Mesodermal cell (in vitro differentiated cells): ENCODE data around the gene FAM13A.

ENCODE experiments used
- H3K27ac ChIP-seq: 2 replicates; pipeline ENCODE4 v1.7.0; 2013; ENCODE audit warnings: mild to moderate bottlenecking, low read depth, low read length, moderate library complexity; ENCODE audit not compliant: severe bottlenecking
- H3K36me3 ChIP-seq: 2 replicates; pipeline ENCODE4 v1.7.1; 2013; ENCODE audit warnings: mild to moderate bottlenecking, low read length, moderate library complexity; ENCODE audit not compliant: control insufficient read depth, insufficient read depth
- H3K4me1 ChIP-seq: one replicate; pipeline ENCODE4 v1.7.1; 2013; ENCODE audit warnings: mild to moderate bottlenecking, low read length; ENCODE audit not compliant: insufficient read depth, control insufficient read depth, poor library complexity, severe bottlenecking
- H3K4me3 ChIP-seq: 2 replicates; pipeline ENCODE4 v1.7.0; 2013; ENCODE audit warnings: low read length, control low read depth, mild to moderate bottlenecking; ENCODE audit not compliant: insufficient read depth, poor library complexity, severe bottlenecking; ENCODE audit errors: extremely low read depth
- H3K9me3 ChIP-seq: 2 replicates; pipeline ENCODE4 v1.7.1; 2013; ENCODE audit warnings: mild to moderate bottlenecking, low read length, moderate library complexity; ENCODE audit not compliant: control insufficient read depth
- WGBS, 2 experiments: methylation state at CpG; one replicate each; pipeline ENCODE4 v1.1.5; 2013; ENCODE audit warnings: missing lambda C conversion rate in 2 of 2; ENCODE audit not compliant: insufficient coverage in 2 of 2; 5-methylcytosine and 5-hydroxymethylcytosine counted together

Gene FAM13A

GRCh38 chr4:88759039-88759894, 297.7 kb downstream of the FAM13A start:
- H3K4me1 ChIP-seq = peaks cover 17% of the 10 kb centered on the region
- no peaks in the 10 kb centered on the region for H3K9me3 ChIP-seq
- H3K27ac ChIP-seq = no peak overlapping the region
- no peaks in the 10 kb centered on the region for H3K36me3 ChIP-seq
- 73 to 79% methylated on average over 7 to 8 of the region's 12 CpGs for WGBS, 2 experiments
- H3K4me3 ChIP-seq = no peak overlapping the region

- H3K36me3 ChIP-seq = no peaks in the 10 kb centered on the region
- no peak overlapping the region for H3K27ac ChIP-seq
- no peaks in the 10 kb centered on the region for H3K9me3 ChIP-seq
- H3K4me3 ChIP-seq = no peak overlapping the region
- WGBS, 2 experiments = 46 to 83% methylated on average over 3 to 4 of the region's 8 CpGs
- H3K4me1 ChIP-seq = peaks cover 17% of the 10 kb centered on the region
Observed at GRCh38 chr4:88758264-88758663, 298.7 kb downstream of the FAM13A start.

- H3K9me3 ChIP-seq = no peaks in the 10 kb centered on the region
- no peak overlapping the region for H3K27ac ChIP-seq
- no peaks in the 10 kb centered on the region for H3K36me3 ChIP-seq
- WGBS, 2 experiments = 87% methylated on average over 3 to 5 of the region's 6 CpGs
- H3K4me3 ChIP-seq = no peak overlapping the region
- peaks cover 17% of the 10 kb centered on the region for H3K4me1 ChIP-seq
Observed at GRCh38 chr4:88757776-88758175, 299.2 kb downstream of the FAM13A start.

DNA sequence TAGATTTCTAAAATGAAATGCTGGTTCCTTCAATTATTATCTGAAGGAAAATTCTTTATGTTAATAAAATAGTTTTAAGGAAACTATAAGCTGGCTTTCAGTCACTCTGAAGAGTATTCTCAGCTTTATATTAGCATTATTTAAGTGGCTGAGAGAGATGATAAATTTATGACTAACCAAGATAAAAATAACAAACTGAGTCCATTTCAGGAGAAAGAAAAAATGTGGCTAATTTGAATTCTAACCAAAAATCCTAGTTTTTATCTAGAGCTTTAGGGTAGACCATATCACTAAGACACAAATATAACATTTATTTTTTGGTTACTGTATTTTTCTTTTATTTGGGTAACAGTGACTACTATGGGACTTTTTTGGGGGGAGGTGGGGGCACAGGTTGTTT, 299.9 kb downstream of the FAM13A start:
- no peak overlapping the region for H3K27ac ChIP-seq
- H3K9me3 ChIP-seq = no peaks in the 10 kb centered on the region
- no peak overlapping the region for H3K4me3 ChIP-seq
- no peaks in the 10 kb centered on the region for H3K36me3 ChIP-seq
- peaks cover 17% of the 10 kb centered on the region for H3K4me1 ChIP-seq

- H3K4me3 ChIP-seq = no peak overlapping the region
- no peaks in the 10 kb centered on the region for H3K9me3 ChIP-seq
- no peak overlapping the region for H3K27ac ChIP-seq
- H3K36me3 ChIP-seq = peaks cover 3% of the 10 kb centered on the region
- H3K4me1 ChIP-seq = peaks cover 17% of the 10 kb centered on the region
- 87 to 100% methylated on average over 2 to 3 of the region's 5 CpGs for WGBS, 2 experiments
Observed at GRCh38 chr4:88756149-88756548, 300.8 kb downstream of the FAM13A start.

GRCh38 chr4:88755454-88755853, 301.5 kb downstream of the FAM13A start:
- 90% methylated on average over 1 of the region's 1 CpG; no CpG with 5 or more reads in 1 of the 2 experiments for WGBS, 2 experiments
- H3K36me3 ChIP-seq = peaks cover 4% of the 10 kb centered on the region

DNA sequence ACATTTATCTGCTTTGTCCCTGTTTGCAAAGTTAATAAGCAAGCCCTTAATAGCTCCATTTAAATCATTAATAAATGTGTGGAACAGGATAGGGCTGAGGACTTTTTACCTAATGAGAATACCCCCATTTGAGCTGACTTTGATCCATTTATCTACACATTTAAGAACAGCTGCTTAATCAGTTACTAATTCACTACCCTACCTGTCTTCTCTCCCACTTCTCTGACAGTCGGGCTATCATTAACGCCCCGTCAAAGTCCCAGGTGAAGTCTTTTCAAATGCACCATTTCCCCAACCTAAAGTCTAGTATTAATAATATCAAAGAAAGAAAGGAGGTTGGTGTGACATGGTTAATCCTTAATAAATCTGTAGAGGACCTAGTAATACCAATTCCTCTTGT, 302.2 kb downstream of the FAM13A start:
- 100% methylated on average over 3 of the region's 3 CpGs; no CpG with 5 or more reads in 1 of the 2 experiments for WGBS, 2 experiments
- H3K9me3 ChIP-seq = no peaks in the 10 kb centered on the region
- H3K36me3 ChIP-seq = peaks cover 9% of the 10 kb centered on the region
- H3K27ac ChIP-seq = no peak overlapping the region
- H3K4me1 ChIP-seq = peaks cover 15% of the 10 kb centered on the region
- H3K4me3 ChIP-seq = no peak overlapping the region

More at GRCh38 chr4:88755454-88755853, 301.5 kb downstream of the FAM13A start:
- Histone ChIP-seq H3K4me3 (no peak overlapping the region), H3K27ac (no peak overlapping the region), H3K4me1 (peaks cover 17% of the 10 kb centered on the region), H3K9me3 (no peaks in the 10 kb centered on the region)

- peaks cover 15% of the 10 kb centered on the region for H3K36me3 ChIP-seq
- 88 to 97% methylated on average over 2 to 3 of the region's 7 CpGs for WGBS, 2 experiments
- no peaks in the 10 kb centered on the region for H3K9me3 ChIP-seq
- H3K27ac ChIP-seq = no peak overlapping the region
- H3K4me3 ChIP-seq = no peak overlapping the region
- H3K4me1 ChIP-seq = peaks cover 6% of the 10 kb centered on the region
Observed at GRCh38 chr4:88753658-88754571, 303.1 kb downstream of the FAM13A start.

GRCh38 chr4:88752754-88753153, 304.2 kb downstream of the FAM13A start:
- Histone ChIP-seq H3K4me3 (no peak overlapping the region), H3K9me3 (no peaks in the 10 kb centered on the region), H3K27ac (no peak overlapping the region), H3K4me1 (no peaks in the 10 kb centered on the region), H3K36me3 (peaks cover 26% of the 10 kb centered on the region)
- WGBS, 2 experiments = 60 to 61% methylated on average over 1 to 2 of the region's 2 CpGs

GRCh38 chr4:88752076-88752463, 304.9 kb downstream of the FAM13A start:
- Histone ChIP-seq H3K27ac (no peak overlapping the region), H3K4me3 (no peak overlapping the region), H3K36me3 (peaks cover 32% of the 10 kb centered on the region), H3K9me3 (no peaks in the 10 kb centered on the region), H3K4me1 (no peaks in the 10 kb centered on the region)
- WGBS, 2 experiments = 90 to 92% methylated on average over 2 to 3 of the region's 4 CpGs
